NCI-H2107 (cell line): Measurements from ENCODE around the gene ALDH5A1.

Source experiments
- DNase-seq: peaks from one replicate; lab custom pipeline; 2025; lab: John Stamatoyannopoulos, UW

Gene ALDH5A1

DNA sequence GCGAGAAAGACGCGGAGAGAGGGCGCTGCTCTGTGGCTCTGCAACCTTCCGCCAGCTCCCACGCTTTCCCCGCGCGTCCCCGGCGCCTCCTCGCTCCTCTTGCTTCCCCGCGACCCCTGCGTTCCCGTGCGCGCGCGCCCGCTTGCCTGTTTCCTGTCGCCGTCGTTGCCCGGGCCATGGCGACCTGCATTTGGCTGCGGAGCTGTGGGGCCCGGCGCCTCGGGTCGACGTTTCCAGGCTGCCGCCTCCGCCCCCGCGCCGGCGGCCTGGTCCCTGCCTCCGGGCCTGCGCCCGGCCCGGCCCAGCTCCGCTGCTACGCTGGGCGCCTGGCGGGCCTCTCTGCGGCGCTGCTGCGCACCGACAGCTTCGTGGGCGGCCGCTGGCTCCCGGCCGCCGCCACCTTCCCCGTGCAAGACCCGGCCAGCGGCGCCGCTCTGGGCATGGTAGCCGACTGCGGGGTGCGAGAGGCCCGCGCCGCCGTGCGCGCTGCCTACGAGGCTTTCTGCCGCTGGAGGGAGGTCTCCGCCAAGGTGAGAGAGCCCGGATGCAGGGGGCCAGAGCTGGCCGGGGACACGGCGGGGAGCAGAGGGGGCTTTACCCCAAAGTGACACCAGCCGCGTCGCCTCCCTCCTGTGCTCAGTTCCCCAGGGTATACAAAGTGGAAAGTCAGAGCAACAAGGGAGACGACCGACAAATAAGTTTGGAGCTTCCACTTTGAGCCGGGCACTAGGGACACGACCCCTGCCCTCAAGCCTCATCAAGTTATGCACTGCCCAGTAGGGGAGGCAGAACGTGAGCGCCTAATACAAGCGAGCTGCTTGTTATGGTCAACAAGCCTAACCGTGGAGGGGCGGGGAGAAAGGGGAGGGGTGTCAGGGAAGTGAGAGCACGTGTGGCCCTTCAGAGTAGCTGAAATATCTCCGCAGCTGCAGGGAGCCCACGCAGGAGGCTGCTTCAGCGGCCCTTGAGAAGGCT is at the start of gene ALDH5A1:
ALDH5A1 (plus strand) TSS at position 149 of the 975 bp plus-strand sequence; CDS start at position 177, 28 bp downstream.
- peak; percentile 54 for DNase-seq

DNA sequence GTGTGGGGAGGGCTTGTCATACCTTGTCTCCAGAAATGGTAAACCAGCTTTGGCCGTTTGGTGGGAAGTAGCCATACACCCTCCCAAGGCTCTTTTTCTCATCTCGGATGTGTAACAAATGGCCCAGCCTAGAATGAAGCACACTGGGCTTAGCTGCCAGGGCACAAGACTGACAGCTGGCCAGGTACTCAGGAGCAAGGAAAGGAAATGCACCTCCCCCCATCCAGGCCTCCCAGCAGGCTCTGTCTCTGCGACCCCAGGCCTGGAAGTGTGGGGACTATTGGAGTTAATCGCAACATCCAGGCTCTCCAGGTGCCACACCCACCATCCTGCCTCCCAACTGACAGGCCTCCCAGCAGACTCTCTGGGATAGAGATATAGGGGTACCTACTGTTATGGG is 49.1 kb upstream of the ALDH5A1 start:
- no peak for DNase-seq

DNA sequence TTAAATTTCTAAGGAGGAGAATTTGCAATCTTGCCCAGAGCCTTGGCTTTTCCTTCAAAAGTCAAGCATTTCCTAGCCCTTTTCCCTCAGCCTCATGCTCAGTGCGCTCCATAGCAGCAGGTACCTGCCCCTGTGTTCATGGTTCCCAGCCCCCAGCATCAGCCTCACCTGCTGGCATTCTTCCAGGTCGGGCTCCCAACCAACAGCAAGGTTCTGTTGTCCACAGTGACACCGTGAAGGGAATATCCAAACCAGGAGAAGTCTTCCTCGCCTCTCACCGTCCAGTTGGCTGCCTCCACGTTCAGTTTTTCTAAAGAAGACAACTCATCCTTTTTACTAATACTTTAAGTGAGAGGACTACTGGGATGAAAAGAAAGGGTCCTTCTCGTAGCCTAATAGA is 48.1 kb upstream of the ALDH5A1 start:
- DNase-seq = no peak

DNA sequence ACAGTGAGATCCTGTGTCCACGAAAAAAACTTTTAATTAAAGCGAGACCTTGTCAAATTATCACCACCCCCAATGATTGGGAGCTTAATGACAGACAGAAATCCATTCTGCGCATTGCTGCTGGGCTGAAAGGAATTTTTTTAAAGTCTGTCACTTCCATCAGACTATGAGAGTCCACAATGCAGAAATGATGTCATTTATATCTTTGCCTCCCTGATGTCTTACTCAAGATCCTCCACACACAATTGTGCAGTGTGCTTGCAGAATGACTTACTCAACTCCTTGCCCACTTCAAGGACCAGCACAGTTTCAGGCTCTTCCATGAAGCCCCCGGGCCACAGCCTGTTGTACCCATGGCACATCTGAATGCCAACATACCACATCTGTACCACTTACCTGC is 46.4 kb upstream of the ALDH5A1 start:
- no peak for DNase-seq

- no peak for DNase-seq
Observed at GRCh38 chr6:24448828-24449525, 45.8 kb upstream of the ALDH5A1 start.

DNA sequence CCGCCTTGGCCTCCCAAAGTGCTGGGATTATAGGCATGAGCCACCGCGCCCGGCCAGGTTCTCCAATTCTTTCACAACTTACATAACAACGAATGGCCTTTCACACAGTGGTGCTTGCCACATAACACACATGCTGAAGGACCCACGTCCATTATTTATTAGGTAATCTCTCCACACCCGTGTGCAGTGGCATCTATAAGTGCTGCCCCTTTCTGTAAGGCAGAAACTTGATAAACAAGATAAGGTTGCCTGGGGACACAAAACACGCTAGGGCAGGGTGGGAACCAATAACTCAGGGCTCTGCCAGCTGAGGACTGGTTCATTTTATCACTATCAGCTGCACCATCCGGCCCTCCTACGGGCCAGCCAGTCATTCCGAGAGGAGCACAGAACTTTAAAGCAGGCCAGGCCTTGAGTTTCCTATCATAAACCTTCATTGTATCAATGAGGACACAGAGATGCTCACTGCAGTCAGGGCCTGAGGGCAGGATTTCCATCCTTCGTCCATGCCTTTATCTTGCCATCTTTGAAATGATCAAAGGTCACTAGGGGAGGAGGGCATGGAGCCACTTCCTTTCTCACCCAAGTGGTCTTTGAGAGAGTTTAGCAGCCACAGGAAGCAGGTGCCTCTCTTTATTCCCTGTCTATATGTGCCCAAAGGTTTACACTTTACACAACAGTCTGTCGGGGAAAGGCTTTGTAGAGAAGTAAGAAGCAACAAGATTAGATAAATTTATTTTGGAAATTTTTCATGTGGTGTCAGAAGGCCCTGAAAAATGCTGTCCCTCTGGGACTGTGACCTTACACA is 43.0 kb upstream of the ALDH5A1 start:
- no peak for DNase-seq

- no peak for DNase-seq
Observed at GRCh38 chr6:24453921-24454320, 40.8 kb upstream of the ALDH5A1 start.

- no peak for DNase-seq
Observed at GRCh38 chr6:24454452-24454851, 40.3 kb upstream of the ALDH5A1 start.

DNA sequence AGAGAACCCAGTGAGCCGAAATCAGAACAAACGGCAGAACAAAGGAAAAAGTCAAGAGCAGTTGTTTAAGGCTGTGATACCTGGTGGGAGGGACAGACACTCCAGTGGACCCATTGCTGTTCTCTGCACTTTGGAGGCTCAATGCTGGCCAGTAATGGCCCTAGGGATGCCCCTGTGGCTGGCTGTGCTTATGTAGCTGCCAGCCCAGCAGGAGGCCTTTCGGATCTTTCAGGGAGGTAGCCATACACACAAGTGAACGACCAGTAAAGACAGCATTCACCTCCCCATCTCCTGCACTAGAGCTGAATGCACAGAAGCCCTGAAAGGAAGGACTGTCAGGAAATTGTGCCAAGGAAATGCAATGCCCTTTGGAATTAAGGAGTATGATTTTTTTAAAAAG is 39.7 kb upstream of the ALDH5A1 start:
- no peak for DNase-seq

DNA sequence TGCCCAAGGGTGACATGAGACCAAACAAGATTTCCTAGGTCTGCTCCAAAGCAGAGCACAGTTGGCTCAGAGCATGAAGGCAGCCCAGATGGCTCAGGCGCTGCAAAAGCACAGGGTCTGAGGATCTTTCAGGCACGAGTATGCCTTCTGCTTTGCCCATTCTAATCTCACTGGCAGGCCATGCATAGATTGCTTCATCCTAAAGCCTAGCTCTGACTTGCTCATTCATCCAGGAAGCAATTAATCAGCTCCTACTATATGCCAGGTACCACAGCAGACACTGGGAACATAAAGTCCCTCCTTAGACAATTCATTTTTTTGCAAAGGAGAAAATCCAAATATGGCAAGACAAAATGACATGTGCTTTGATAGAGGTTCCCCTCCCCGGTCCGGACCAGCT is 36.6 kb upstream of the ALDH5A1 start:
- DNase-seq = no peak

- no peak for DNase-seq
Observed at GRCh38 chr6:24458941-24459340, 35.8 kb upstream of the ALDH5A1 start.

DNA sequence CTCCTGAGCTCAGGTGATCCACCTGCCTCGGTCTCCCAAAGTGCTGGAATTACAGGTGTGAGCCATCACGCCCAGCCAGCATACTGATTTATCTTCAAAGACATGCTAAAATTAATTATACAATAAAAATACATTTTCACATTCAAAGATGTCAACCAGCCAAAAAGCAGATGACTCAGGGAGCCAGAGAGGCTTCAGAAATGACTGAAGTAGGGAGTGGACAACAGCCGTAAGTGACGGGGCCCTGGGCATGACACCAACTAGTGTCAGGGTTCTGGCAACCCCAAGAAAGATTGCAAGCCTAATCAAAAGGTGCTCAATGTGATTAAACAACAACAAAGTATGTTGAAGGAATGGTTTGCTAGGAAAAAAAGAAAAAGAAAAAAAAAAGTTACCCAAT is 33.8 kb upstream of the ALDH5A1 start:
- DNase-seq = no peak

- no peak for DNase-seq
Observed at GRCh38 chr6:24464253-24465038, 30.3 kb upstream of the ALDH5A1 start.

DNA sequence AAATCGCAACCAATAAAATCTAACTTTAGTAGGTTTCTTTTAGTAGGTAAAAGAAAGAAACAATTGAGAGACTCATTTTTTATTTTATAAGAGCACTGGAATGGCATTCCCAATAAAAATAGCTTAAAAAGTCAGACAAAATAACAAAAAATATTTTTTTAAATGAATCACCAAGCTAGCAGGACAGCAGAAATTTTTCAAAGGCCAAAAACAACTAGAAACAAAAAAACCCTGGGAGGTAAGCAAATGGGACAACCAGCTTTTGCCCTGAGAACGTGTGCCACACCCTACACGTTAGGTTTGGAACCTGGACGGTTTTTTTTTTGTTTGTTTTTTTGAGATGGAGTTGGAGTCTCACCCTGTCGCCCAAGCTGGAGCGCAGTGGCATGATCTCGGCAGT is 25.0 kb upstream of the ALDH5A1 start:
- DNase-seq = no peak

DNA sequence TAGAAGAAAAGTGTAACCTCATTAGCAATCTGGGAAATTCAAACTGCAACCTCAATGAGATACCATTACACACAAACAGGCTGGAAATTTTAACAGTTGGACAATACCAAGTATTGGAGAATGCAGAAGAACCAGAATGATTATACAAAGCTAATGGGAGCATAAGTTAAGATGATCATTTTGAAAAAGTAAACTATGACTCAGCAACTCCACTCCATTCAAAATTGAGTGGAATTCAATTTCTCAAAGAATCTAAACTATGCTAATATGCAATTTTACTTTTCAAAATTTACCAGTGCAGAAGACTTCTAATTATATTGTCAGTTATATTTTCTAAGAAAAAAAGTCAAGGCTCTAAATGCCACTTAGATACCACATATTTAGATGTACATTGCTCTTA is 22.6 kb upstream of the ALDH5A1 start:
- DNase-seq = no peak

- no peak for DNase-seq
Observed at GRCh38 chr6:24476631-24477030, 18.1 kb upstream of the ALDH5A1 start.

DNA sequence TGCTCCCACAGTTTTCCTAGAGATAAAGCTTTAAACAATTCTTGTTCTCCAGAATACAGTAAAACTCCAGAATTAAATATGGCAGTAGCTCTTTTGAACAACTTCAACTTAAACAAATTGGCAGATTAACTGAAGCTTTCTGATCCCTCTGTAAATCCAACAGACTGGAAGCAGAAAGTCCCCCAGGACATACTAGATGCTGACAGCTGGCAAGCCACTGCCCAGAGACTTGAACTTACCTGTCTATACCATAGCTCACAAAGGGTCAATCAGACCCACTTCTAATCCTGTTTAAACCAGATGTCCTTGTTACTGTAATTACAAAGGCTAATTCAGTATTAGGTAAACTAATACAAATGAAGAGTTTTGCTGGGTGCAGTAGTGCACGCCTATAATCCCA is 17.7 kb upstream of the ALDH5A1 start:
- no peak for DNase-seq

GRCh38 chr6:24478903-24479302 is 15.9 kb upstream of the ALDH5A1 start:
- DNase-seq = no peak

DNA sequence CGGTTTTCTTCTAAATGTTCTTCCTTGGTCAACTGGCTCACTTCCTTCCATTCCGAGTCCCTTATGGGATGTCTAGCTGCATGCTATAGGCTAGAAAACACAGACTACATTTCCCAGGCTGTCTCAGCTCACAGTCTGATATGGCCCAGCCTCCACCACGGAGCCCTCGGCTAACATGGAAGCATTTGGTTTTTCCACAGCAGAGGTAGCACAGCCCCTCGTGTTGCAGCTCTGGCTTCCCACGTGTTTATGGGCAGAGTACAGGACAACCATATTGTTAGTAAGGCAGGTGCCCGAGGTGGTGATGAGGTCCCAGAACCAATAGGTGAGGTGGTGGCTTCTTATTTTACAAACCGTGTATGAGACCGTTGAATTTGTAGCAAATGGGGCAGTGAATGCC is 14.1 kb upstream of the ALDH5A1 start:
- DNase-seq = no peak

GRCh38 chr6:24481449-24481848 is 13.3 kb upstream of the ALDH5A1 start:
- DNase-seq = no peak

- no peak for DNase-seq
Observed at GRCh38 chr6:24484657-24485323, 10.0 kb upstream of the ALDH5A1 start.
